ENCODE measurements around the gene MACROD2.

Gene MACROD2

DNA sequence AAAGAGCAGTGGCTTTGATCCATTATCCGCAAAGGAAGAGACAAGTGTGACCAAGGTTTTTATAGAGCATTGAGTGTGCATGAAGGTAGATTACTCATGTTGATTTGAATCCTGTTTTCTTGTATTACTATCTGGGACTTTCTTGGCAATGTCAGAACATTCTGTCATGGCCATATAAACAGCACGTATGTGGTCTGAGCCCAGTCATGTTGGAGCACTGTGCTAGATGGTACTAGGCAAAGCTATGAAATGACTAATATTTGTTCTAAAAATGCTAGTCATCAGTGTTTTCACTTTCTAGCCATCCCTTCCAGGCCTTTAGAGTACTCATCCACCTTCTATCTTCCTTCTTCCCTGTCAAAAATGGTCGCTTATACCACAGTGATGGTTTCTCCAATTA is 620.7 kb downstream of the MACROD2 start:
- TF ChIP-seq CSDC2 (CRISPR knock-in tag; IDR thresholded peaks at IDR 0.05) (no peak), ZC3H10 (CRISPR knock-in tag; IDR thresholded peaks at IDR 0.05) (no peak), OSR1 (CRISPR knock-in tag; IDR thresholded peaks at IDR 0.05) (no peak), ZNF70 (CRISPR knock-in tag; IDR thresholded peaks at IDR 0.05) (no peak), ISL1 (CRISPR knock-in tag; IDR thresholded peaks at IDR 0.05) (no peak), SNAI2 (CRISPR knock-in tag; IDR thresholded peaks at IDR 0.05) (no peak), PPARA (CRISPR knock-in tag; IDR thresholded peaks at IDR 0.05; ENCODE audit: borderline replicate concordance) (no peak), BACH2 (CRISPR knock-in tag; IDR thresholded peaks at IDR 0.05; ENCODE audit: borderline replicate concordance) (no peak)
- TF ChIP-seq, protein P1, sequence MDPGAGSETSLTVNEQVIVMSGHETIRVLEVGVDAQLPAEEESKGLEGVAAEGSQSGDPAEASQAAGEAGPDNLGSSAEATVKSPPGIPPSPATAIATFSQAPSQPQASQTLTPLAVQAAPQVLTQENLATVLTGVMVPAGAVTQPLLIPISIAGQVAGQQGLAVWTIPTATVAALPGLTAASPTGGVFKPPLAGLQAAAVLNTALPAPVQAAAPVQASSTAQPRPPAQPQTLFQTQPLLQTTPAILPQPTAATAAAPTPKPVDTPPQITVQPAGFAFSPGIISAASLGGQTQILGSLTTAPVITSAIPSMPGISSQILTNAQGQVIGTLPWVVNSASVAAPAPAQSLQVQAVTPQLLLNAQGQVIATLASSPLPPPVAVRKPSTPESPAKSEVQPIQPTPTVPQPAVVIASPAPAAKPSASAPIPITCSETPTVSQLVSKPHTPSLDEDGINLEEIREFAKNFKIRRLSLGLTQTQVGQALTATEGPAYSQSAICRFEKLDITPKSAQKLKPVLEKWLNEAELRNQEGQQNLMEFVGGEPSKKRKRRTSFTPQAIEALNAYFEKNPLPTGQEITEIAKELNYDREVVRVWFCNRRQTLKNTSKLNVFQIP (CRISPR knock-in tag; IDR thresholded peaks at IDR 0.05; ENCODE audit: borderline replicate concordance, low read depth), result no peak
- TF ChIP-seq, protein P2, sequence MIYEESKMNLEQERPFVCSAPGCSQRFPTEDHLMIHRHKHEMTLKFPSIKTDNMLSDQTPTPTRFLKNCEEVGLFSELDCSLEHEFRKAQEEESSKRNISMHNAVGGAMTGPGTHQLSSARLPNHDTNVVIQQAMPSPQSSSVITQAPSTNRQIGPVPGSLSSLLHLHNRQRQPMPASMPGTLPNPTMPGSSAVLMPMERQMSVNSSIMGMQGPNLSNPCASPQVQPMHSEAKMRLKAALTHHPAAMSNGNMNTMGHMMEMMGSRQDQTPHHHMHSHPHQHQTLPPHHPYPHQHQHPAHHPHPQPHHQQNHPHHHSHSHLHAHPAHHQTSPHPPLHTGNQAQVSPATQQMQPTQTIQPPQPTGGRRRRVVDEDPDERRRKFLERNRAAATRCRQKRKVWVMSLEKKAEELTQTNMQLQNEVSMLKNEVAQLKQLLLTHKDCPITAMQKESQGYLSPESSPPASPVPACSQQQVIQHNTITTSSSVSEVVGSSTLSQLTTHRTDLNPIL (CRISPR knock-in tag; IDR thresholded peaks at IDR 0.05; ENCODE audit: low read depth), result no peak
- TF ChIP-seq, protein P3, sequence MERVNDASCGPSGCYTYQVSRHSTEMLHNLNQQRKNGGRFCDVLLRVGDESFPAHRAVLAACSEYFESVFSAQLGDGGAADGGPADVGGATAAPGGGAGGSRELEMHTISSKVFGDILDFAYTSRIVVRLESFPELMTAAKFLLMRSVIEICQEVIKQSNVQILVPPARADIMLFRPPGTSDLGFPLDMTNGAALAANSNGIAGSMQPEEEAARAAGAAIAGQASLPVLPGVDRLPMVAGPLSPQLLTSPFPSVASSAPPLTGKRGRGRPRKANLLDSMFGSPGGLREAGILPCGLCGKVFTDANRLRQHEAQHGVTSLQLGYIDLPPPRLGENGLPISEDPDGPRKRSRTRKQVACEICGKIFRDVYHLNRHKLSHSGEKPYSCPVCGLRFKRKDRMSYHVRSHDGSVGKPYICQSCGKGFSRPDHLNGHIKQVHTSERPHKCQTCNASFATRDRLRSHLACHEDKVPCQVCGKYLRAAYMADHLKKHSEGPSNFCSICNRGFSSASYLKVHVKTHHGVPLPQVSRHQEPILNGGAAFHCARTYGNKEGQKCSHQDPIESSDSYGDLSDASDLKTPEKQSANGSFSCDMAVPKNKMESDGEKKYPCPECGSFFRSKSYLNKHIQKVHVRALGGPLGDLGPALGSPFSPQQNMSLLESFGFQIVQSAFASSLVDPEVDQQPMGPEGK (CRISPR knock-in tag; IDR thresholded peaks at IDR 0.05; ENCODE audit: borderline replicate concordance), result no peak
- ATAC-seq, result no peak

DNA sequence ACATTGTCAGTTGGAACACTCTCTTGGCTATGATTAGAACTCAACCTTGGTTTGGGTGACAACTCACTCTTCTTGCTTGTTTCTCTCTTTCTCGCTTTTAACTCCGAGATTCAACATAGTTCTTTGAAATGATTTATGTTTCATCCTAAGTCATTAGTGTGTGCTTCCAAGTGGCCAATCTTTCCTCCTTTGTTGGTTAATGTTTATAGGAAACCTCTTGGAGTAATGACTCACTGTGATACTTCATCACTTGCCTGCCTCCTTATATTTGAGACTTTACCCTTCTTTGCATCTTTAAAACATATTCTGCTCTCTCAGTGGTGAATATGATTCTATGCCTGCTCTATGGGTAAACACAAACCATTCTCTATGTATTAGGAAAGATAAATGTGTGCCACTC is 621.8 kb downstream of the MACROD2 start:
- ATAC-seq, result no peak

DNA sequence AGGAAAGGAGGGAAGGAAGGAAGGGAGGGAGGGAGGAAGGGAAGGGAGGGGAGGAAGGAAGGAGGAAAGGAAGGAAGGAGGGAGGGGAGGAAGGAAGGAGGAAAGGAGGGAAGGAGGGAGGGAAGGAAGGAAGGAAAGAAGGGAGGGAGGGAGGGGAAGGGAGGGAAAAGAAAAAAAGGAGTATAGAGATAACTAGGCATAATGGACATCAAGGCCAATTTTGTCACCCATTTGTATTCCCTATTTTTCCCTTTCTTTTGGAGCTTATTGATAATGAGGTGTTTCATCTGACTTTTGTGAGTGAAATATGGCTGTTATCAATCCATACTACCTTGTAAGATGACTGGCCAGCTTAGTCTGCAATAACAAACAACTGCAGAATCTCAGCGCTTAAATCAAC is 624.1 kb downstream of the MACROD2 start:
- no peak for ATAC-seq
- TF ChIP-seq BACH2 (CRISPR knock-in tag; IDR thresholded peaks at IDR 0.05; ENCODE audit: borderline replicate concordance), result no peak
- TF ChIP-seq, protein P3 (CRISPR knock-in tag; IDR thresholded peaks at IDR 0.05; ENCODE audit: borderline replicate concordance), result no peak
- TF ChIP-seq ZFP3 (CRISPR knock-in tag; IDR thresholded peaks at IDR 0.05), result no peak
- TF ChIP-seq RARB (CRISPR knock-in tag; IDR thresholded peaks at IDR 0.05), result no peak

More for the DNA sequence above, 621.8 kb downstream of the MACROD2 start:
- TF ChIP-seq SNAI2 (CRISPR knock-in tag; IDR thresholded peaks at IDR 0.05), result no peak
- TF ChIP-seq OSR1 (CRISPR knock-in tag; IDR thresholded peaks at IDR 0.05), result no peak
- TF ChIP-seq GLIS3 (CRISPR knock-in tag; IDR thresholded peaks at IDR 0.05), result no peak

DNA sequence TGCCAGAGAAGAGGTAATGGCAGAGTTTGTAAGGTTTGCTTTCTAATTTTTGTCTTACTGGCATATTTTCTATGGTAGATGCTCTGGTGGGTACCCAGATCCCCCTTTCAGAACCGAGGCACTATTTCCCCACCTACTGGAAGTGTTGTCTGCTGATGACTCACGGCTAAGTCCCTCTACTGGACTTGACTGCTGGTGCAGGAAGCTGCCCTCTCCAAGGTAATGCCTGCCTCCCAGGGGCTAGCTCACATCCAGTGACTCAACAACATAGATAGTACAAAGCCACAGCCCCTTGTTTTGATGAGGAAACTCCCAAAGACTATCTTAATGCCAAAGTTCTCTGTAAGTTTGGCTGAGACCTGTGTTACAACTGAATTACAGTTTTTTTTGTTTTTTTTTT is 627.5 kb downstream of the MACROD2 start:
- peak; percentile 69 for ATAC-seq
- TF ChIP-seq TOX (CRISPR knock-in tag; IDR thresholded peaks at IDR 0.05; ENCODE audit: borderline replicate concordance) (no peak), ARNTL (CRISPR knock-in tag; IDR thresholded peaks at IDR 0.05; ENCODE audit: borderline replicate concordance, low read depth) (no peak), ZNF8 (CRISPR knock-in tag; IDR thresholded peaks at IDR 0.05) (no peak), ZNF70 (CRISPR knock-in tag; IDR thresholded peaks at IDR 0.05) (no peak), OSR1 (CRISPR knock-in tag; IDR thresholded peaks at IDR 0.05) (no peak), RARB (CRISPR knock-in tag; IDR thresholded peaks at IDR 0.05) (no peak), ISL1 (CRISPR knock-in tag; IDR thresholded peaks at IDR 0.05) (no peak), ZNF565 (CRISPR knock-in tag; conservative IDR thresholded peaks at IDR 0.05; ENCODE audit: low read depth) (no peak), GLIS3 (CRISPR knock-in tag; IDR thresholded peaks at IDR 0.05) (no peak), ZFP3 (CRISPR knock-in tag; IDR thresholded peaks at IDR 0.05) (no peak), SNAI2 (CRISPR knock-in tag; IDR thresholded peaks at IDR 0.05) (no peak), TCF4 (CRISPR knock-in tag; IDR thresholded peaks at IDR 0.05; ENCODE audit: borderline replicate concordance) (no peak)
- TF ChIP-seq, protein P4, sequence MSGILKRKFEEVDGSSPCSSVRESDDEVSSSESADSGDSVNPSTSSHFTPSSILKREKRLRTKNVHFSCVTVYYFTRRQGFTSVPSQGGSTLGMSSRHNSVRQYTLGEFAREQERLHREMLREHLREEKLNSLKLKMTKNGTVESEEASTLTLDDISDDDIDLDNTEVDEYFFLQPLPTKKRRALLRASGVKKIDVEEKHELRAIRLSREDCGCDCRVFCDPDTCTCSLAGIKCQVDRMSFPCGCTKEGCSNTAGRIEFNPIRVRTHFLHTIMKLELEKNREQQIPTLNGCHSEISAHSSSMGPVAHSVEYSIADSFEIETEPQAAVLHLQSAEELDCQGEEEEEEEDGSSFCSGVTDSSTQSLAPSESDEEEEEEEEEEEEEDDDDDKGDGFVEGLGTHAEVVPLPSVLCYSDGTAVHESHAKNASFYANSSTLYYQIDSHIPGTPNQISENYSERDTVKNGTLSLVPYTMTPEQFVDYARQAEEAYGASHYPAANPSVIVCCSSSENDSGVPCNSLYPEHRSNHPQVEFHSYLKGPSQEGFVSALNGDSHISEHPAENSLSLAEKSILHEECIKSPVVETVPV (CRISPR knock-in tag; IDR thresholded peaks at IDR 0.05), result no peak
- TF ChIP-seq, protein P5, sequence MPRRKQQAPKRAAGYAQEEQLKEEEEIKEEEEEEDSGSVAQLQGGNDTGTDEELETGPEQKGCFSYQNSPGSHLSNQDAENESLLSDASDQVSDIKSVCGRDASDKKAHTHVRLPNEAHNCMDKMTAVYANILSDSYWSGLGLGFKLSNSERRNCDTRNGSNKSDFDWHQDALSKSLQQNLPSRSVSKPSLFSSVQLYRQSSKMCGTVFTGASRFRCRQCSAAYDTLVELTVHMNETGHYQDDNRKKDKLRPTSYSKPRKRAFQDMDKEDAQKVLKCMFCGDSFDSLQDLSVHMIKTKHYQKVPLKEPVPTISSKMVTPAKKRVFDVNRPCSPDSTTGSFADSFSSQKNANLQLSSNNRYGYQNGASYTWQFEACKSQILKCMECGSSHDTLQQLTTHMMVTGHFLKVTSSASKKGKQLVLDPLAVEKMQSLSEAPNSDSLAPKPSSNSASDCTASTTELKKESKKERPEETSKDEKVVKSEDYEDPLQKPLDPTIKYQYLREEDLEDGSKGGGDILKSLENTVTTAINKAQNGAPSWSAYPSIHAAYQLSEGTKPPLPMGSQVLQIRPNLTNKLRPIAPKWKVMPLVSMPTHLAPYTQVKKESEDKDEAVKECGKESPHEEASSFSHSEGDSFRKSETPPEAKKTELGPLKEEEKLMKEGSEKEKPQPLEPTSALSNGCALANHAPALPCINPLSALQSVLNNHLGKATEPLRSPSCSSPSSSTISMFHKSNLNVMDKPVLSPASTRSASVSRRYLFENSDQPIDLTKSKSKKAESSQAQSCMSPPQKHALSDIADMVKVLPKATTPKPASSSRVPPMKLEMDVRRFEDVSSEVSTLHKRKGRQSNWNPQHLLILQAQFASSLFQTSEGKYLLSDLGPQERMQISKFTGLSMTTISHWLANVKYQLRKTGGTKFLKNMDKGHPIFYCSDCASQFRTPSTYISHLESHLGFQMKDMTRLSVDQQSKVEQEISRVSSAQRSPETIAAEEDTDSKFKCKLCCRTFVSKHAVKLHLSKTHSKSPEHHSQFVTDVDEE (CRISPR knock-in tag; IDR thresholded peaks at IDR 0.05), result no peak
- TF ChIP-seq, protein P1 (CRISPR knock-in tag; IDR thresholded peaks at IDR 0.05; ENCODE audit: borderline replicate concordance, low read depth), result no peak
